CD1c-positive myeloid dendritic cell (primary cell): ENCODE results near the gene SDHAF1.
A peak's percentile ranks its signal among the peaks of the same experiment; 100 is the strongest.
"Not testable (repeated sequence)": the region's sequence is repeated elsewhere in the genome, so short reads cannot be mapped to it uniquely, and the experiment has no call there.

Experiments used
- DNase-seq: peaks from one replicate; pipeline ENCODE4 v3.0.0-alpha.2; 2016; ENCODE audit errors: extremely low spot score

The SDHAF1 gene

GRCh38 chr19:35995048-35995993 lies at the start of gene SDHAF1:
TSS of gene SDHAF1 (plus strand) at chr19:35995188. CDS start at chr19:35995275, 87 bp downstream.
- DNase-seq, result peak; percentile 98

GRCh38 chr19:35946203-35946602 lies 48.8 kb upstream of the SDHAF1 start:
- DNase-seq, result no peak

DNA sequence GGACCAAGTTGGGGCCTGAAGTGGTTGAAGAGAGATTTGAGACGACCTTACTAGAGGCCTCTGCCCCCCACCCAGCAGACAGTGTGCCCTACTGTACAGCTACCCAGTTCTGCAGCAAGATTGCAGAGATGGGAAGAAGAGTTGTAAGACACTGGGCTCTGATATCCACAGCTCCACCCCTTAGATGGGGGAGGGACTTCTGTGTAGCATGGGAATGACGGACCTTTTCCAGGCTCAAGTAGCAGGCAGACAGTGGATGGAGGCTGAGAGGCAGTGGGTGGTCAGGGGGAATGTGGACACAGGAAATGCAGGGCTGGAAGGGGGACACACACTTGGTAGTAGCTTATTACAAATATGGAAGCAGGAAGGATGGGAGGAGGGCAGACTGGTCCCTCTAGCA lies 45.9 kb upstream of the SDHAF1 start:
- no peak for DNase-seq

DNA sequence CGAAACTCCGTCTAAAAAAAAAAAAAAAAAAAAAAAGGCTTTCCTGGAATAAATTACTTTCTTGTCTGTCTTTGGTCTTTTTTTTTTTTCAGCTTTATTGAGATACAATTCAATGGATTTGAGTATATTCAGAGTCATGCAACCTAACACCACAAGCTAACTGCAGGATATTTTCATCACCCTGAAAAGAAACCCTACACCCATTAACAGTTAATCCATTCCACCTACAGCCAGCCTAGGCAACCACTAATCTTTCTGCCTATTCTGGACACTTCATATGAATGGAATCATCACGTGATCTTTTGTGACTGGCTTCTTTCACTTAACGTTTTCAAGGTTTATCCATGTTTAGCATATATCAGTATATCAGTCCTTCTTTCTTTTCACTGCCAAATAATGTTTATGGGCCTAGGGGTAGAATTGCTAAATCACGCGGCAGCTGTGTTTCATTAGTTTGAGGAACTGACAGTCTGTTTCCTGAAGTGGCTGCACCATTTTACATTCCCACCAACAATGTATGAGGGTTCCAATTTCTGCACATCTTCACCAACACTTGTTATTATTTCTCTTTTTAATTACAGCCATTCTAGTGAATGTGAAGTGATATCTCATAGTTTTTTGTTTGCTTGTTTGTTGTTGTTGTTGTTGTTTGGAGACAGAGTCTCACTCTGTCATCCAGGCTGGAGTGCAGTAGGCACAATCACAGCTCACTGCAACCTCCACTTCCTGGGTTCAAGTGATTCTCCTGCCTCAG lies 38.9 kb upstream of the SDHAF1 start:
- DNase-seq, result no peak

DNA sequence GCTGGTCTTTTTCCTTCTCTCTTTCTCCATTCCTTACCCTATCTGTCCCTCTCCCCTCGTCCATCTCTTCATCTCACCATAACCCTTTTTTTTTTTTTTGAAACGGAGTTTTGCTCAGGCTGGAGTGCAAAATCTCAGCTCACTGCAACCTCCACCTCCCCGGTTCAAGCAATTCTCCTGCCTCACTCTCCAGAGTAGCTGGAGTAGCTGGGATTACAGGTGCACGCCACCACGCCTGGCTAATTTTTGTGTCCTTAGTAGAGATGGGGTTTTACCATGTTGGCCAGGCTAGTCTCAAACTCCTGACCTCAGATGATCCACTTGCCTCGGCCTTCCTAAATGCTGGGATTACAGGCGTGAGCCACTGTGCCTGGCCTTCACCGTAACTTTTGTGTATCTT lies 37.6 kb upstream of the SDHAF1 start:
- not testable (repeated sequence) for DNase-seq

- no peak for DNase-seq
These were observed 36.3 kb upstream of the SDHAF1 start for GRCh38 chr19:35958660-35959039.

DNA sequence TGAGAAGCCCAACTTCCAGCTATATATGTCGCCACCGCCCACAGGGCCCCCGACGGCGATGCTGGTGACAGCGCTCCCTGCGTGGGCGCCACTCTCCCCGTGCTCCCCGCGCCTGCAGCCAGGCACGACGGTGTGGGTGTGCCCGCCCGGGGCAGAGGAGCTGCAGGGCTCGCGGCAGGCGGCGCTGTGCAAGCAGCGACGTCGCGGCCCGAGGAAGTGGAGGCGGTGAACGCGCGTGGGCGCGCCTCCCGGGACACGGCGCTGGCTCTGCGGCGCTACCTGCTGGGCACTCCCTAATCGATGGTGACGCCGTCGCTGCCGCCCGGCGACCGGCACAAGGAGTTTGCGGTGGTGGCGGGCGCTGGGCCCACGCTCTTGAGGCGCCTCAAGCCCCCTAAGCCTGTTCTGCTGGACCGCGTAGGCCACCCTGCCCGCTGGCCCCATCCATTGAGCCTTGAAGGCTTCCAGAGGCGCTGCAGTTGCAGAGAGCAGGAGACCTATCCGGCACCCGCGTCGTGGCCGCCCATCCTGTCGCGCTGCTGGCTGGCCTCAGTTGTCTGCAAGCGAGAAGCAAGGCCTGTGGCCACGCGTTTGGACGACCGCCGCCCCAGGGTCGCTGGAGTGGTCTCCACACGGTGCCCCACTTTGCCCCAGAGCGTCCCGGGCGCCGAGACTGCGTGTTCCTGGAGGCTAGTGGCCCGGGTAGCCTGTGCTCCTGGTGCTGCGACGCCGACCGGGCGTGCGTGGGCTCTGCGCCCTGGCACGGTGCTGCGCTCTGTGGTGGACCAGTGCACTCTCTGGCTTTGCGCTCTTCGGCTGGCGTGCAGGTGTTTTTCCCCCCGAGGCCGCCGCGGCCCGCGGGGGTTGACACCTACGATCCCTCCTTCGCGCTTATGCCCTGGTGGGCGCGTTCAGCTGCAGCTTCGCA lies 35.7 kb upstream of the SDHAF1 start:
- peak; percentile 97 for DNase-seq

- DNase-seq, result no peak
These were observed 35.0 kb upstream of the SDHAF1 start for GRCh38 chr19:35959968-35960320.

- no peak for DNase-seq
These were observed 34.5 kb upstream of the SDHAF1 start for GRCh38 chr19:35960432-35960972.

GRCh38 chr19:35963514-35963913 lies 31.5 kb upstream of the SDHAF1 start:
- DNase-seq, result peak; percentile 53

DNA sequence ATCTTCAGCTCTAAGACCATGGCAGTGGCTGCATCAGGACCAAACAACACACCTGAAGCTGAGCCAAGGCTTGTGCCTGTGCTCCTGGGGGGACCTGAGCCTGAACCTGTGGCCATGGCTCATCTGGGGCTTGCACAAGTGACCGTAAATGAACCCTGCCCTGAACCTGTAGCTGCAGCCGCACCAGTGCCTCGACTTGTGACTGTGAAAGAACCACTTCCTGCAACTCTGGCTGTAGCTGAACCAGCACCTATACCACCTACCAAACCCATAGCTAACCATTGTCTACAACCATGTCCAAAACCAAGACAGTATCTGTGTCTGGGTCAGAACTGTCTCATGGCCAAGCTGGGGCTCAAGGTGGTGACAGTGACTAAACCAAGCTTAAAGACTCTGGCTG lies 28.2 kb upstream of the SDHAF1 start:
- no peak for DNase-seq

DNA sequence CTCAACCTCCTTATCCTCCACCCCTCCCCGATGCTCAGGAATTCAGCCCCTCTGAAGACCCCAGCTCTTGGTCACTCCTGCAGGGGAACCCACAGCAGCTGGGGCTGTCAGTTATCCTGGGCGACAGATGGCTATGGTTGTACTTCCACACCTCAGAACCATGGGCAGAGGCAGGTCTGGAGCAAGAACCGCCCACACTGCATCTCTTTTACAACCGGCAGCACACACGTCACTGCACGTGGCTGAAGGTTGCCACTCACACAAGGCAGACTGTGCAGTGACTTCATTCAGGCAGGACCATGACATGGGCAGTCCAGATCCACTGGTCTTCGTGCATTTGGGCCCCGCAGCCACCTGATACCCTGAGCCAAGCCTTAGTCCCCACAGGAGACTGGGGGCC lies 21.5 kb upstream of the SDHAF1 start:
- DNase-seq, result peak; percentile 54

GRCh38 chr19:35975608-35976214 lies 19.3 kb upstream of the SDHAF1 start:
- peak; percentile 14 for DNase-seq

- DNase-seq, result peak; percentile 40
These were observed 17.4 kb upstream of the SDHAF1 start for GRCh38 chr19:35977446-35978222.

DNA sequence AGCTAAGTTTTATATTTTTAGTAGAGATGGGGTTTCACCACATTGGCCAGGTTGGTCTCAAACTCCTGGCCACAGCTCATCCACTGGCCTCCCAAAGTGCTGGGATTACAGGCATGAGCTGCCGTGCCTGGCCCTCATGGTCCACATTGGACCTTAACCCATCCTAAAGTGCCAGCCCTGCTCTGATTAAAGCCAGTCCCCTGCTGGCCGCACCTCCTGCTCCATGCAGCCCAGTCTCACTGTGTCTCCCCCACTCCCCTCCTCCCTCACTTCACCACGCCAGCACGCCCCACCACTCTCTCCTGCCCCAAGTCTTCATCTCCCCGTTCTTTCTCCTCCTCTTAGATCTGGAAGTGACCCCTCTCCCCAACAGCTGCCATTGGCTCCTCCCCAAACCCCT lies 16.7 kb upstream of the SDHAF1 start:
- no peak for DNase-seq

DNA sequence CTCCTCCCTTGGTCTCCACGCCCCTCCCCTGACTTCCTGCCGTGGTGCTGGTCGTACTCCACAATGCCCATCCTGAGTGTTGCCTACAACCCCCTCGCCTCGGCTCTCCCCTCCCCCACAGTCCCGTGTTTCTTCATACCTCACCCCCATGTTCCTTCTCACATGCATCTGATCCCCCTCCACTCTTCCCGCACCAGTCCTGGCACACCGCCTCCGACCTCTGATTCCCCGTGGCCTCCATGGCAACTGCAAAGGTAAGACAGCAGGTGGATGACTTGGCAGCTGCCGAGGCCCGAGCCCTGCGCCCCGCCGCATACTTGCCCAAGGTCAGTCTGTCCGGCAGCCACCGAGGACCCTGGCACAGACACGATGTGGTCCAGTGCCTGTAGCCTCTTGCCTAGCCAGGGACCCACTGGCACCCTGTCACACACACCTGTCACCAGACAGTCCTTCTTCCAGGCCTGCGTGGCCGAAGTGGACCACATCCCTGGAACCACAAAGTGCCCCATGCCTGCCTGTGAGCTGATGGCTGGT lies 16.1 kb upstream of the SDHAF1 start:
- DNase-seq, result no peak

DNA sequence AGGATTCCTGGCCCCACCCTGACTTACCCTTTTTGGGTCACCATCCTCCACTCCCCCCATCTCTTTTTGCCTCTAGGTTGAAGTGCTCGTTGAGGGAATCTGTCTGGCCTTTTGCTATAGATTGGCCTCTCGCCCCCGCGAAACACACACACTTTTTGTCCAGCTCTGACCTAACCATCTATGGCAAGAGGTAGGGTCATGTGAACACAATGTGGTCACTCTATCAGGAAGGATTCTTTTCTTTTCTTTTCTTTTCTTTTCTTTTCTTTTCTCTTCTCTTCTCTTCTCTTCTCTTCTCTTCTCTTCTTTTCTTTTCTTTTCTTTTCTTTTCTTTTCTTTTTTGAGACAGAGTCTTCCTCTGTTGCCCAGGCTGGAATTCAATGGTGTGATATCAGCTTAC lies 14.0 kb upstream of the SDHAF1 start:
- not testable (repeated sequence) for DNase-seq

GRCh38 chr19:35983177-35983576 lies 11.8 kb upstream of the SDHAF1 start:
- no peak for DNase-seq

DNA sequence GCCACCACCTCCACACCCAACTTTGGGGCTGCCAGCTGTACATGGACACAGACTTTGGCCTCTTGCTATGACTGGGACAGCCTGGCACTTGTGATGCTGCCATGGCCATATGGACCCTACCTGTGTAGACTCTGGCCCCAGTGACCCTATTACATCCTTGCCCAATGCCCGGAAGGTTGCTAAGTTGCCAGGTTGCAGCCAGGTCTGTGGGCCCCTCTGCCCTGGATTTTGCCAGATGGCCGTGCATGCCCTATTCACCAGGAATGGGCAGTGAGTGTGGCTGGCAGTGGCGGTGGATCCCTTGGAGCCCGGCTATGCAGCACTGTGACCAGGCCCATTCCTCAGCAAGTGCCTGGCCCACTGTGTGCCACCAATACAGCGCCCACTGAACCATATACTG lies 8.9 kb upstream of the SDHAF1 start:
- DNase-seq, result no peak
